HepG2 (cell line): ENCODE results near the gene ZMYND8. TPM values are rescaled to one million over a fixed set of nuclear protein-coding genes. Genes with fewer than 3 reads are reported as not detected.

Source experiments
- ATAC-seq: fragments of 200-7000 bp; cut with Tn5 transposase; 3 replicates; pipeline ENCODE4 v1.9.1; 2020; ENCODE audit warnings: mild to moderate bottlenecking, moderate library complexity
- BruUV-seq: library from RNA; stranded (reverse); fragments of 400-500 nt; replicated peaks from 2 replicates; lab custom pipeline; 2021; lab: Mats Ljungman, UMichigan
- CTCF ChIA-PET: fragments of 300-600 bp; formaldehyde crosslinking; extraction: SDS; loops from one replicate; lab custom pipeline; 2021; ENCODE audit warnings: low total read pairs, inconsistent platforms, low intra/inter-chr PET ratio; lab: Yijun Ruan, JAX
- POLR2A ChIA-PET: fragments of 350-600 bp; sonication (Branson Sonifier 250); formaldehyde crosslinking; loops from one replicate; lab custom pipeline; 2020; ENCODE audit warnings: antibody characterized with exemption, inconsistent platforms; lab: Yijun Ruan, JAX
- DNase-seq: peaks from one replicate; pipeline ENCODE4 v3.0.0-alpha.2; 2015; ENCODE audit warnings: low spot score
- FAIRE-seq: peaks from 3 replicates; lab custom pipeline; 2011; peaks lifted over from hg19 to GRCh38; lab: Jason Lieb, UNC
- H2AFZ ChIP-seq: one replicate; pipeline ENCODE4 v1.6.1; 2011; ENCODE audit warnings: low read length, inconsistent platforms
- H3K27ac ChIP-seq: fragments of 300-600 bp; 3 replicates; pipeline ENCODE4 v1.8.0; 2011; ENCODE audit warnings: mixed run types, mild to moderate bottlenecking, mixed read lengths, low read length, inconsistent platforms; ENCODE audit not compliant: insufficient read depth; ENCODE audit errors: extremely low read length
- H3K27me3 ChIP-seq, 2 experiments: fragments of 200-600 bp in 1 of 2; 2 replicates in 1 of 2; 3 replicates in 1 of 2; pipeline versions ENCODE4 v1.6.0 to v1.8.0; 2011; ENCODE audit warnings: low read length in 2 of 2, mild to moderate bottlenecking in 2 of 2, moderate library complexity in 2 of 2, inconsistent platforms in 1 of 2; ENCODE audit not compliant: insufficient read depth in 2 of 2, control insufficient read depth in 1 of 2
- H3K36me3 ChIP-seq, 2 experiments: fragments of 200-600 bp in 1 of 2; replicated peaks in 1 of 2; 2 replicates in 1 of 2; 3 replicates in 1 of 2; pipeline versions ENCODE4 v1.5.1 to v1.8.0; 2011; ENCODE audit warnings: low read length in 2 of 2, inconsistent platforms in 1 of 2; ENCODE audit not compliant: insufficient read depth in 2 of 2, control insufficient read depth in 1 of 2
- H3K4me1 ChIP-seq: 2 replicates; pipeline ENCODE4 v1.5.1; 2012; ENCODE audit warnings: low read length, inconsistent platforms; ENCODE audit not compliant: insufficient read depth
- H3K4me2 ChIP-seq: 2 replicates; pipeline ENCODE4 v1.6.0; 2011; ENCODE audit warnings: low read depth, low read length, inconsistent platforms
- H3K4me3 ChIP-seq, 3 experiments: fragments of 200-600 bp in 1 of 3; sonication (generic), shearing (Covaris generic) in 1 of 3; replicated peaks in 1 of 3; 2 replicates each; pipeline ENCODE4 v1.5.1; 2011 to 2016; ENCODE audit warnings: low read length in 3 of 3, inconsistent platforms in 2 of 3, low read depth in 2 of 3, mild to moderate bottlenecking in 2 of 3, control low read depth in 1 of 3, mixed read lengths in 1 of 3; ENCODE audit not compliant: insufficient read depth in 1 of 3
- H3K79me2 ChIP-seq: one replicate; pipeline ENCODE4 v1.6.1; 2011; ENCODE audit warnings: low read length, inconsistent platforms; ENCODE audit not compliant: insufficient read depth
- H3K9ac ChIP-seq: 2 replicates; pipeline ENCODE4 v1.6.0; 2011; ENCODE audit warnings: mild to moderate bottlenecking, low read depth, low read length, inconsistent platforms; ENCODE audit not compliant: insufficient read depth
- H3K9me3 ChIP-seq: 2 replicates; pipeline ENCODE4 v1.5.1; 2012; ENCODE audit warnings: mild to moderate bottlenecking, low read length
- H4K20me1 ChIP-seq: 2 replicates; pipeline ENCODE4 v1.6.0; 2011; ENCODE audit warnings: inconsistent platforms, mild to moderate bottlenecking, low read length, moderate library complexity; ENCODE audit not compliant: insufficient read depth
- GABPB1 ChIP-seq: IDR thresholded peaks from 2 replicates; pipeline ENCODE4 v1.6.1; 2016; ENCODE audit warnings: mild to moderate bottlenecking, missing genetic modification reagents, moderate library complexity, missing compliant biosample characterization
- GATA4 ChIP-seq: sonication (generic); IDR thresholded peaks from 2 replicates; pipeline ENCODE4 v1.6.1; 2016; ENCODE audit warnings: antibody characterized with exemption, low read depth, borderline replicate concordance
- HNF1B ChIP-seq: sonication (generic); formaldehyde crosslinking; IDR thresholded peaks from 2 replicates; pipeline ENCODE4 v1.5.1; 2020; ENCODE audit warnings: mild to moderate bottlenecking, moderate library complexity, missing genetic modification reagents
- HNRNPL ChIP-seq: fragments of 200-400 bp; formaldehyde crosslinking; IDR thresholded peaks from 2 replicates; pipeline ENCODE4 v1.6.1; 2017; ENCODE audit warnings: mild to moderate bottlenecking, low read depth, low read length
- HNRNPLL ChIP-seq: fragments of 200-400 bp; formaldehyde crosslinking; IDR thresholded peaks from 2 replicates; pipeline ENCODE4 v1.6.1; 2017; ENCODE audit warnings: mild to moderate bottlenecking, low read depth, low read length; ENCODE audit not compliant: poor library complexity, severe bottlenecking
- KAT8 ChIP-seq: IDR thresholded peaks from 2 replicates; pipeline ENCODE4 v1.6.1; 2016; ENCODE audit warnings: missing genetic modification reagents, missing compliant biosample characterization
- MNT ChIP-seq: fragments of 450-650 bp; IDR thresholded peaks from 2 replicates; pipeline ENCODE4 v1.6.1; 2016
- NFIB ChIP-seq: sonication (generic); formaldehyde crosslinking; IDR thresholded peaks from 2 replicates; pipeline ENCODE4 v1.9.0; 2021; ENCODE audit warnings: missing genetic modification reagents, mild to moderate bottlenecking, borderline replicate concordance
- NONO ChIP-seq, 2 experiments: fragments of 450-650 bp in 1 of 2; sonication (generic) in 1 of 2; formaldehyde crosslinking in 1 of 2; IDR thresholded peaks in 1 of 2; conservative IDR thresholded peaks in 1 of 2; 2 replicates each; pipeline versions ENCODE4 v1.6.1 to v1.8.0; 2017 to 2022; ENCODE audit warnings: mild to moderate bottlenecking in 1 of 2, missing genetic modification reagents in 1 of 2, moderate library complexity in 1 of 2
- RCOR2 ChIP-seq: IDR thresholded peaks from 2 replicates; pipeline ENCODE4 v1.6.1; 2016; ENCODE audit warnings: missing biosample characterization, missing genetic modification reagents
- REL ChIP-seq: sonication (generic); formaldehyde crosslinking; conservative IDR thresholded peaks from 2 replicates; pipeline ENCODE4 v1.8.0; 2022; ENCODE audit warnings: mild to moderate bottlenecking, missing genetic modification reagents, moderate library complexity
- SIX1 ChIP-seq: sonication (generic); formaldehyde crosslinking; IDR thresholded peaks from 2 replicates; pipeline ENCODE4 v1.4.0; 2020; ENCODE audit warnings: missing genetic modification reagents, borderline replicate concordance
- SRSF1 ChIP-seq: fragments of 200-400 bp; formaldehyde crosslinking; optimal IDR thresholded peaks from 2 replicates; pipeline ENCODE3; 2017; ENCODE audit warnings: mild to moderate bottlenecking, low read depth, low read length, moderate library complexity
- ZNF569 ChIP-seq: sonication (generic); formaldehyde crosslinking; IDR thresholded peaks from 2 replicates; pipeline ENCODE4 v1.5.0; 2020; ENCODE audit warnings: mild to moderate bottlenecking, missing genetic modification reagents, moderate library complexity, borderline replicate concordance
- ZNF605 ChIP-seq: sonication (generic); formaldehyde crosslinking; IDR thresholded peaks from 2 replicates; pipeline ENCODE4 v1.8.0; 2022; ENCODE audit warnings: mild to moderate bottlenecking, missing genetic modification reagents
- ZNF709 ChIP-seq: sonication (generic); formaldehyde crosslinking; IDR thresholded peaks from 2 replicates; pipeline ENCODE4 v1.5.0; 2020; ENCODE audit warnings: mild to moderate bottlenecking, missing genetic modification reagents
- ZNF770 ChIP-seq: sonication (generic); formaldehyde crosslinking; IDR thresholded peaks from 2 replicates; pipeline ENCODE4 v1.5.0; 2020; ENCODE audit warnings: mild to moderate bottlenecking, missing genetic modification reagents
- ZNF772 ChIP-seq: sonication (generic); formaldehyde crosslinking; IDR thresholded peaks from 2 replicates; pipeline ENCODE4 v1.5.0; 2020; ENCODE audit warnings: mild to moderate bottlenecking, missing genetic modification reagents
- WGBS: methylation state at CpG from one replicate; pipeline ENCODE4 v1.1.6; 2017; ENCODE audit warnings: low lambda C conversion rate; 5-methylcytosine and 5-hydroxymethylcytosine counted together
- in situ Hi-C: cut with HindIII; loops from 2 replicates; pipeline ENCODE4 v1.10.0; 2017; ENCODE audit warnings: low pct_unique_long_range_greater_than_20kb; ENCODE audit not compliant: extremely low pct_ligation_motif_present
- intact Hi-C: fragments of 100-400 bp; cut with micrococcal nuclease; formaldehyde crosslinking; loops from one replicate; pipeline ENCODE4 v1.10.0; 2022; ENCODE audit not compliant: unreplicated experiment
- polyA plus RNA-seq, 8 experiments: library from polyadenylated mRNA; depleted of rRNA in 3 of 8; stranded (reverse) in 7 of 8; unstranded in 1 of 8; fragments of >200 nt; fragmentation: Illumina TruSeq in 4 of 8; extraction: Trizol in 4 of 8; gene quantifications; 2 replicates each; pipeline versions ENCODE4 v1.2.1 to v1.2.3, GENCODE V29; 2011 to 2016; ENCODE audit warnings: low read depth in 4 of 8, missing spikeins in 1 of 8, mixed read lengths in 1 of 8; ENCODE audit not compliant: insufficient read depth in 1 of 8
- total RNA-seq, 5 experiments: library from RNA; depleted of rRNA; stranded (reverse); fragments of >200 nt; fragmentation: Illumina TruSeq; extraction: Trizol; gene quantifications; 2 replicates each; pipeline ENCODE4 v1.2.3, GENCODE V29; 2016; ENCODE audit warnings: low read depth in 1 of 5

Gene ZMYND8
- total and polyA plus RNA-seq, 2 of the 13 experiments (the other 11 are each of a cell fraction or from before 2014, with no cell fraction given): 53.9 to 84.7 TPM

- Histone ChIP-seq H3K36me3 (no peaks in the 10 kb centered on the region), H3K9ac (no peak overlapping the region), H4K20me1 (no peaks in the 10 kb centered on the region), H3K4me3 (no peak overlapping the region), H3K79me2 (no peaks in the 10 kb centered on the region), H2AFZ (no peak overlapping the region), H3K4me2 (no peak overlapping the region), H3K27me3 (peaks cover 3 to 43% of the 10 kb centered on the region in 2 experiments; a peak in 4 of 5 replicates), H3K9me3 (no peaks in the 10 kb centered on the region), H3K4me1 (peaks cover 8% of the 10 kb centered on the region), H3K27ac (no peak overlapping the region)
- FAIRE-seq: no peak
- BruUV-seq: no TSS peak
- no peak; the same call in 2 of the 3 replicates for ATAC-seq
- 56% methylated on average over 19 of the region's 19 CpGs for WGBS
- POLR2A ChIA-PET: interaction anchor here (0.6 kb wide), 1 partner anchor 185 kb away, joined by 3 read pairs; no protein-coding TSS in a partner anchor
- CTCF ChIA-PET: no interaction called here
- in situ Hi-C loops (no loop called here), intact Hi-C loops (no loop called here)
- no peak for DNase-seq
- TF ChIP-seq ZNF605 (0 out of 2 replicates have a peak, but pooled peaks have one; percentile 31), ZNF770 (CRISPR knock-in tag) (peak; percentile 87), GABPB1 (CRISPR knock-in tag) (no peak), REL (CRISPR knock-in tag) (no peak), MNT (0 out of 2 replicates have a peak, but pooled peaks have one; percentile 4), NFIB (CRISPR knock-in tag) (0 out of 2 replicates have a peak, but pooled peaks have one; percentile 44), HNRNPLL (no peak), KAT8 (CRISPR knock-in tag) (no peak), HNRNPL (no peak), RCOR2 (CRISPR knock-in tag) (no peak), HNF1B (CRISPR knock-in tag) (0 out of 2 replicates have a peak, but pooled peaks have one; percentile 22), ZNF569 (CRISPR knock-in tag) (no peak), SIX1 (CRISPR knock-in tag) (no peak), GATA4 (no peak), NONO (IDR thresholded peaks at IDR 0.05) (no peak), NONO (CRISPR knock-in tag; conservative IDR thresholded peaks at IDR 0.05) (no peak), SRSF1 (no peak), ZNF709 (CRISPR knock-in tag) (no peak), ZNF772 (CRISPR knock-in tag) (no peak)
Measured at GRCh38 chr20:47187450-47188195, 168.9 kb downstream of the ZMYND8 start.
